ENCODE measurements around the gene PLK5.

Gene PLK5

DNA sequence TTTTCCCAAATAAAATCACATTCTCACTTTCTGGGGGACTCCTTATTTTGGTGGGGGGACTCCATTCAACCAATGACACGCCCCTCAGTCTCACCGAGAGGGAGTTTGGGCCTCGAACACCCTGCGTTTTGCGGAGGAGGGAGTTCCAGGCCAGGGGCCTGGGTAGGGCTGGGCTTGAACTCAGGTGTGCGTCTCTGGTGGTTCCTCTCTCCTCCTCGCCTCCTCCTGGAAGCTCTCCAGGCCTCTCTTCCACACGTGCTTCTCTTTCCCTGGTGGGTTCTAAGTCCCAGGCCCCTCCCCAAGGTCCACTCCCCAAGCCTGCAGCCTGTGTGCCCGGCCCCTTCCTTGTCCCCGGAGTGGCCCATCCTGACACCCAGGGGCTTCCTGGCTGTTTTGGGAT, 29.5 kb downstream of the PLK5 start:
- DNase-seq (ENCODE audit: low spot score) = no peak
- TF ChIP-seq, protein P1, sequence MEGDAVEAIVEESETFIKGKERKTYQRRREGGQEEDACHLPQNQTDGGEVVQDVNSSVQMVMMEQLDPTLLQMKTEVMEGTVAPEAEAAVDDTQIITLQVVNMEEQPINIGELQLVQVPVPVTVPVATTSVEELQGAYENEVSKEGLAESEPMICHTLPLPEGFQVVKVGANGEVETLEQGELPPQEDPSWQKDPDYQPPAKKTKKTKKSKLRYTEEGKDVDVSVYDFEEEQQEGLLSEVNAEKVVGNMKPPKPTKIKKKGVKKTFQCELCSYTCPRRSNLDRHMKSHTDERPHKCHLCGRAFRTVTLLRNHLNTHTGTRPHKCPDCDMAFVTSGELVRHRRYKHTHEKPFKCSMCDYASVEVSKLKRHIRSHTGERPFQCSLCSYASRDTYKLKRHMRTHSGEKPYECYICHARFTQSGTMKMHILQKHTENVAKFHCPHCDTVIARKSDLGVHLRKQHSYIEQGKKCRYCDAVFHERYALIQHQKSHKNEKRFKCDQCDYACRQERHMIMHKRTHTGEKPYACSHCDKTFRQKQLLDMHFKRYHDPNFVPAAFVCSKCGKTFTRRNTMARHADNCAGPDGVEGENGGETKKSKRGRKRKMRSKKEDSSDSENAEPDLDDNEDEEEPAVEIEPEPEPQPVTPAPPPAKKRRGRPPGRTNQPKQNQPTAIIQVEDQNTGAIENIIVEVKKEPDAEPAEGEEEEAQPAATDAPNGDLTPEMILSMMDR (IDR thresholded peaks at IDR 0.05; ENCODE audit: extremely low read depth, missing control alignments) = no peak

DNA sequence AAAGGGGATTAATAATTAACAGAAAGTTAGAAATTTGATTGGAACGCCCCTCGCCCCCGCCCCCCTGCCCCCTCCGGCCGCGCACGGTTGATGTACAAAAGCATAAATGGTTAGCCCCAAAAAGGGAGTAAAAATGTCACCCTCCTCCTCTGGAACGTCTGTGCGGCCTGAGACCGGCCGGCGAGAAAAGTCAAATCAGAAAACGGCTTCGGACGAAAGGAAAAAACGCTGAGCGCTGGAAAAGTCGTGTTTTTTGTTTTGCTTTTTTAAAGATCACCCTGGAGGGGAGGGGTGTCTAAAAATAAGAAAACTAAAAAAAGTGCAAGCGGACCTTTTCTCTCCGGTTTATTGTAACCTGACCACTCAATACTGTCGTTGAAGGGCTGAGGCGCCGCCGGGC, 31.1 kb downstream of the PLK5 start:
- TF ChIP-seq, protein P1 (IDR thresholded peaks at IDR 0.05; ENCODE audit: extremely low read depth, missing control alignments) = no peak
- no peak for DNase-seq (ENCODE audit: low spot score)

DNA sequence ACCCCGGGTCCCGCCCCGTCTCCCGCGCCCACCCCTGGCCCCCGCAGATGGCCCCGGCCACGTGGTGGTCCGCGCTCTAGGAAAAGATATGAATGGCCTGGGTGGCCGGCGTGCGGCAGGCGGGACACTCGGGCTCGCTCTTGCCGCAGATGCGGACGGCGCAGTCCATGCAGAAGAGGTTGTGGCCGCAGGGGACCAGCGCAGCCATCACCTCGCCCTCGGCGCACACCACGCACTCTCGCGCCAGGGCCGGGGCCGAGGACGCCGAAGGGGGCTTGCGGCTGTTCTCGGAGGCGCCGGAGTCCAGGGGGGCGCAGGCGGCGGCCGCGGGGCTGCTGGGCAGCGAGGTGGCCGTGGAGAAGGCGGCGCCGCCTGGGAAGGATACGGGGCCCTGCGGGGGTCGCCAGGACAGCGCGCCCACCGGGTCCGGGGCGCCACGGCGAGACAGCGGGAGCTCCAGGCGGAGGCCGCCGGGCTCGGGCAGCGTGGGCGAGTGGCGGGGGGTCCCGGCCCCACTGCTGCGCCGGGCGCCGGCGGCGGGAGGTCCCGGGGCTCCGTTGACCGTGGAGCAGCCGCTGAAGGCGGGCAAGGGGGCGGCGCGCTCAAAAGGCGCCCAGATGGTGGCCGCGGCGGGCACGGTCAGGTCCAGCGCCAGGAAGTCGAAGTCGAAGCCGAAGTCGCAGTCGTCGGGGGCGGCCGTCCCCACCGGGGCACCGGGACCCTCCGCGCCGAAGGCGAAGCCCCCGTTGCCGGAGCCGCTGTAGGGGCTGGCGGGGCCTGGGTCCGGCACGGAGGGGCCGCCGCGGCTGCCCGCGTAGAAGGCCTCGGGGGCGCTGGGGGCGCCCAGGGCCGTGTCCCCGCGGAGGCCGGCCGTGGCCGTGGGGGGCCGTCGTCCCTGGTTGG, 31.9 kb downstream of the PLK5 start:
- TF ChIP-seq, protein P1 (IDR thresholded peaks at IDR 0.05; ENCODE audit: extremely low read depth, missing control alignments) = no peak
- DNase-seq (ENCODE audit: low spot score) = no peak

DNA sequence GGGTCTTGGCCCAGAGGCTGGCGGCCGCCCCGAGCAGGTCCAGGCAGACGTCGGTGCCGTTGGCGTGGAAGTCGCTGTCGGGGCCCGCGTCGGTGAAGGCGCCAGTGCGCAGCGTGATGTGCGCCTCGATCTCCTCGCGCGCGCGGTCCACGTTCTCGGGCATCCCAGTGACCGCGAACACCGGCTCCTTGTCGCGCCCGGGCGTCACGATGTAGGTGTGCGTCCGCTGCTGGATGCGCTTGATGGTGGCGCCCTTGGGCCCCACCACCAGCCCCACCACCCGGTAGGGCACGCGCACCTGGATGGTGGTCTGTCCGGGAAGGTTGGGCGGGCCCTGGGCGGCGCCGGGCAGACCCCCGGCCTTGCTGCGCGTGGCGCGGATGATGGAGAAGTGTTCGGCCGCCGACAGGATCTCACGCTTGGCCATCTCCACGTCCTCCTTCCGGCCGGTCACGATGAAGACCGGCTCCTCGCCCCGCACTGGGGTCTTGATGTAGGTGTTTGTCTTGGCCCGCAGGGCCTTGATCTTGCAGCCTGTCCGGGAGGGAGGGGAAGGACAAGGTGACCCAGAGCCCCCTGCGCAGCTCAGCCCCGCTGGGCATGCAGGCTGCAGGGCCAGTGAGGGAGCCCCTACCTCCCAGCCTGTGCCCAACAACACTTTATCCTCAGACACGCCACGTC, 32.7 kb downstream of the PLK5 start:
- DNase-seq (ENCODE audit: low spot score) = no peak
- TF ChIP-seq, protein P1 (IDR thresholded peaks at IDR 0.05; ENCODE audit: extremely low read depth, missing control alignments) = no peak

DNA sequence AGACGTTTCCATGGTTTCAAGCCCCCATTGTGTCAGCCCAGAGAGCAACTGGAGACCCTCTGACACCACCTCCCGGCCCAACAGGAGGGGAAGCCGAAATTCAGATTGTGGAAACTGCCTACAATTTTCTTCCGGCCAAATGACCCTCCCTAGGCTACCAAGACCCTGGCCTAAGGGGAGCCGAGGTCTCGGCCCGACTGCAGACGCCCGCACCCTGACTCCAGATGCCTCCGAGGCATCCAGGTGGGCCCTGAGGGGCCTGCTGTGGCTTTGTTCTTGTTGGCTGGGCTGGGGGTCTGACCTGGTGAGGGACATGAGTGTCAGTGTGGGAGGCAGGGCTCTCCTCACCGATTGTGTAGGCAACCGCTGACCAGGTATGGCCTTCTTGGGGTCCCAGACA, 34.7 kb downstream of the PLK5 start:
- DNase-seq (ENCODE audit: low spot score) = no peak
- TF ChIP-seq, protein P1 (IDR thresholded peaks at IDR 0.05; ENCODE audit: extremely low read depth, missing control alignments) = no peak

DNA sequence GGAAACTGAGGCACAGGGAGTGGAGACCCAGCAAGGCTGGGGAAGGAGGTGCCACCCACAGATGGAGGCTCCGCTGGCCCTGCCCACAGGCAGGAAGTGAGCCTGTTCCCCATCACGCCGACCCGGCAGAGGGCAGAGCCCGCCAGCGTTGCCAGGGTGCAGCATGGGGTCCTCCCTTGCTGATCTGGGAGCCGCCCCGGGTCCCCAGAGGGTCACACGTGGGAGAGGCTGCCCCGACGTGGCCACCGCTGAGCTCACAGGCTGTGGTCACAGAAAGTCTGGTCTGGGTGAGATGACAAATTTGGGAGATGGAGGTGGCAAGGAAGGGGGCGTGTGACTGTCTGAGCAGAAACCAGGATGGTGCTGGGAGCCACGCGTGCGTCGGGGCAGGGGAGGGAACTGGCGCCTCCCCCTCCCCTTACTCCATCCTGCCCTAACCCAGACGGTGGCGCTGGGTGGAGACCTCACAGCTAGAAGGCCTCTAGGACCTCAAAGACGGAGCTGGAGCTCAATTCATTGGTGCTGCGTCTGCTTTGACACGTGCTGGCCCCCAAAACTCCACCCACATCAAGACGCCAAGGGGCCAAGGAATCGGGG, 36.5 kb downstream of the PLK5 start:
- TF ChIP-seq, protein P1 (IDR thresholded peaks at IDR 0.05; ENCODE audit: extremely low read depth, missing control alignments) = no peak
- DNase-seq (ENCODE audit: low spot score) = no peak
